CD14-positive monocyte (primary cell): ENCODE results near the gene ELOVL6. TPM values are rescaled to one million over a fixed set of nuclear protein-coding genes. Genes with fewer than 3 reads are reported as not detected.

Source experiments
- DNase-seq, 3 donors: peaks; one replicate each; pipeline ENCODE4 v3.0.0-alpha.2; 2011 to 2022
- H2AFZ ChIP-seq: 2 replicates; pipeline ENCODE4 v1.6.0; 2012; ENCODE audit warnings: mild to moderate bottlenecking, low read depth, low read length, inconsistent platforms; ENCODE audit not compliant: insufficient read depth, poor library complexity, severe bottlenecking
- H3K27ac ChIP-seq, 2 donors: 1 replicate in 1 of 2; 2 replicates in 1 of 2; pipeline ENCODE4 v1.5.1; 2012 to 2013; ENCODE audit warnings: low read length in 2 of 2, control low read depth in 1 of 2, inconsistent platforms in 1 of 2, low read depth in 1 of 2, mild to moderate bottlenecking in 1 of 2
- H3K27me3 ChIP-seq, 2 donors: one replicate each; pipeline versions ENCODE4 v1.6.0 to v1.6.1; 2011 to 2013; ENCODE audit warnings: low read length in 2 of 2; ENCODE audit not compliant: control insufficient read depth in 2 of 2, insufficient read depth in 2 of 2
- H3K36me3 ChIP-seq, 2 donors: replicated peaks in 1 of 2; 1 replicate in 1 of 2; 2 replicates in 1 of 2; pipeline versions ENCODE4 v1.5.1 to v1.6.1; 2012 to 2013; ENCODE audit warnings: low read length in 2 of 2, control low read depth in 1 of 2, inconsistent platforms in 1 of 2, mild to moderate bottlenecking in 1 of 2; ENCODE audit not compliant: insufficient read depth in 2 of 2, control insufficient read depth in 1 of 2
- H3K4me1 ChIP-seq, 2 donors: 1 replicate in 1 of 2; 2 replicates in 1 of 2; pipeline versions ENCODE4 v1.5.1 to v1.6.1; 2012 to 2013; ENCODE audit warnings: low read length in 2 of 2, control low read depth in 1 of 2, inconsistent platforms in 1 of 2, mild to moderate bottlenecking in 1 of 2, moderate library complexity in 1 of 2; ENCODE audit not compliant: insufficient read depth in 2 of 2, control insufficient read depth in 1 of 2
- H3K4me2 ChIP-seq: replicated peaks from 2 replicates; pipeline ENCODE3; 2012; ENCODE audit warnings: low read length, moderate library complexity, mild to moderate bottlenecking; ENCODE audit not compliant: poor library complexity, severe bottlenecking; ENCODE audit errors: extremely low read depth
- H3K4me3 ChIP-seq, 3 experiments: fragments of 200-600 bp in 1 of 3; sonication (generic) in 1 of 3; replicated peaks in 1 of 3; 1 replicate in 2 of 3; 2 replicates in 1 of 3; pipeline ENCODE4 v1.5.1; 2011 to 2013; ENCODE audit warnings: low read length in 3 of 3, mild to moderate bottlenecking in 3 of 3, control low read depth in 2 of 3, low read depth in 2 of 3, inconsistent platforms in 1 of 3, moderate library complexity in 1 of 3
- H3K79me2 ChIP-seq: 2 replicates; pipeline ENCODE4 v1.6.0; 2012; ENCODE audit warnings: mild to moderate bottlenecking, control low read depth, inconsistent platforms, low read length, moderate library complexity; ENCODE audit not compliant: insufficient read depth
- H3K9ac ChIP-seq: 2 replicates; pipeline ENCODE4 v1.6.0; 2017; ENCODE audit warnings: low read length, mild to moderate bottlenecking; ENCODE audit not compliant: insufficient read depth, poor library complexity, severe bottlenecking
- H3K9me3 ChIP-seq, 2 donors: replicated peaks in 1 of 2; 1 replicate in 1 of 2; 2 replicates in 1 of 2; pipeline versions ENCODE4 v1.5.1 to v1.6.1; 2012 to 2013; ENCODE audit warnings: low read length in 2 of 2, control low read depth in 1 of 2; ENCODE audit not compliant: control insufficient read depth in 1 of 2, insufficient read depth in 1 of 2
- H4K20me1 ChIP-seq: 2 replicates; pipeline ENCODE4 v1.6.0; 2012; ENCODE audit warnings: mild to moderate bottlenecking, low read length, control low read depth, moderate library complexity; ENCODE audit not compliant: insufficient read depth
- H3K27ac Mint-ChIP-seq, 7 donors: one replicate each; pipeline ENCODE4 v1.8.0; 2020; ENCODE audit warnings: mild to moderate bottlenecking in 7 of 7, mixed read lengths in 7 of 7, moderate library complexity in 6 of 7, inconsistent platforms in 2 of 7
- H3K27me3 Mint-ChIP-seq, 3 donors: one replicate each; pipeline ENCODE4 v1.8.0; 2021 to 2022; ENCODE audit warnings: low read depth in 3 of 3, mild to moderate bottlenecking in 3 of 3, mixed read lengths in 3 of 3, moderate library complexity in 3 of 3, inconsistent platforms in 1 of 3
- H3K36me3 Mint-ChIP-seq, 2 donors: one replicate each; pipeline ENCODE4 v1.8.0; 2020; ENCODE audit warnings: mixed read lengths in 2 of 2, inconsistent platforms in 1 of 2, mild to moderate bottlenecking in 1 of 2
- H3K4me1 Mint-ChIP-seq: one replicate; pipeline ENCODE4 v1.8.0; 2020; ENCODE audit warnings: mild to moderate bottlenecking, mixed read lengths
- H3K4me3 Mint-ChIP-seq, 2 donors: one replicate each; pipeline ENCODE4 v1.8.0; 2020; ENCODE audit warnings: mild to moderate bottlenecking in 2 of 2, mixed read lengths in 2 of 2, moderate library complexity in 1 of 2
- H3K9me3 Mint-ChIP-seq, 7 donors: one replicate each; pipeline ENCODE4 v1.8.0; 2020 to 2022; ENCODE audit warnings: mixed read lengths in 7 of 7, mild to moderate bottlenecking in 6 of 7, moderate library complexity in 6 of 7, inconsistent platforms in 2 of 7
- WGBS: methylation state at CpG from one replicate; pipeline ENCODE4 v1.1.5; 2013; ENCODE audit warnings: missing lambda C conversion rate; ENCODE audit not compliant: insufficient coverage; 5-methylcytosine and 5-hydroxymethylcytosine counted together
- intact Hi-C, 2 donors: fragments of 100-400 bp; cut with micrococcal nuclease; formaldehyde crosslinking; loops; one replicate each; pipeline versions ENCODE4 v1.15.0 to v1.15.1; 2023
- polyA plus RNA-seq, 3 donors: library from polyadenylated mRNA; depleted of rRNA in 1 of 3; unstranded in 2 of 3; stranded (reverse) in 1 of 3; fragments of 300-500 nt in 2 of 3; fragments of >200 nt in 1 of 3; fragmentation: Illumina TruSeq in 2 of 3; gene quantifications; 1 replicate in 2 of 3; 2 replicates in 1 of 3; pipeline ENCODE4 v1.2.3, GENCODE V29; 2012 to 2021
- TF ChIP-seq, protein P1 (sequence below): fragments of 200-600 bp; IDR thresholded peaks from one replicate; pipeline ENCODE4 v1.8.0; 2022; ENCODE audit warnings: antibody characterized with exemption, mild to moderate bottlenecking

The ELOVL6 gene
- polyA plus RNA-seq, 3 donors: 0.11 to 0.19 TPM; not detected in 1

- WGBS: 67% methylated on average over 1 of the region's 1 CpG
Measured at GRCh38 chr4:110184791-110185155, 13.6 kb downstream of the ELOVL6 start.

DNA sequence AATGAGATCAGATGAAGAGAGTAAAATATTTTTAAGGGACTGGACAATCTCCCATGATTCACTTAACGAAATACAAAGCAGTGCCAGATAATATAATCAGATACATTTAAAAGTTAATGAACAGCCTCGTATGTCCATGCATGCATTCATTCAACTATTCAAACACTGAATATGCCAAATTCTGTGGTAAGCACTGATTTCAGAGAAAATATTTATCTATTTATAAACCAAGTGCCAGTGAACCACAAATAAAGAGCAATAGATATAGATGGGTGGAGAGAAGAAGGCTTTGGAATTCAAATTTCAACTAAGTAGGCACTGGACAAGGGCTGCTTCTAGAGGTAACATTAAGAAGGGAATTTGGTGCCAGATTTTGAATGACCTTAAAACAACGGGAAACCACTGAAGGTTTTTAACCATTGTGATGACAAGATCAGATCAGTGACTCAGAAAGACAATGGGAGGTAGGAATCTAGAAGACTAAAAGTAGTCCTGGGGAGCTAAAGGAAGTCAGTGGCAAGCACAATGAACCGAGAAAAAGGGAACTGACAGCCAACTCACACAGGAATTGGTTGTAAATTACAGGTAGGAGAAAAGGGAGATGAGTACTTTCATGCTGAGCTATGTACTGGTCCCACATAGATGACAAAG lies 14.2 kb downstream of the ELOVL6 start:
- intact Hi-C loops: no loop called here
- Mint-ChIP-seq H3K36me3 (no peaks in the 10 kb centered on the region), H3K4me1 (peaks cover 4% of the 10 kb centered on the region), H3K4me3 (no peak overlapping the region), H3K27ac (no peak overlapping the region), H3K9me3 (peaks cover 0 to 2% (median 0%) of the 10 kb centered on the region in 7 donors), H3K27me3 (peaks cover 0 to 3% (median 2%) of the 10 kb centered on the region in 3 donors)
- 0% methylated on average over 2 of the region's 4 CpGs for WGBS
- Histone ChIP-seq H3K4me3 (no peak overlapping the region), H2AFZ (no peak overlapping the region), H3K27me3 (no peaks in the 10 kb centered on the region), H4K20me1 (no peaks in the 10 kb centered on the region), H3K27ac (no peak overlapping the region), H3K4me2 (no peak overlapping the region), H3K79me2 (no peaks in the 10 kb centered on the region), H3K4me1 (no peaks in the 10 kb centered on the region), H3K9me3 (no peaks in the 10 kb centered on the region), H3K36me3 (no peaks in the 10 kb centered on the region), H3K9ac (no peak overlapping the region)
- no peak for DNase-seq
- TF ChIP-seq, protein P1, sequence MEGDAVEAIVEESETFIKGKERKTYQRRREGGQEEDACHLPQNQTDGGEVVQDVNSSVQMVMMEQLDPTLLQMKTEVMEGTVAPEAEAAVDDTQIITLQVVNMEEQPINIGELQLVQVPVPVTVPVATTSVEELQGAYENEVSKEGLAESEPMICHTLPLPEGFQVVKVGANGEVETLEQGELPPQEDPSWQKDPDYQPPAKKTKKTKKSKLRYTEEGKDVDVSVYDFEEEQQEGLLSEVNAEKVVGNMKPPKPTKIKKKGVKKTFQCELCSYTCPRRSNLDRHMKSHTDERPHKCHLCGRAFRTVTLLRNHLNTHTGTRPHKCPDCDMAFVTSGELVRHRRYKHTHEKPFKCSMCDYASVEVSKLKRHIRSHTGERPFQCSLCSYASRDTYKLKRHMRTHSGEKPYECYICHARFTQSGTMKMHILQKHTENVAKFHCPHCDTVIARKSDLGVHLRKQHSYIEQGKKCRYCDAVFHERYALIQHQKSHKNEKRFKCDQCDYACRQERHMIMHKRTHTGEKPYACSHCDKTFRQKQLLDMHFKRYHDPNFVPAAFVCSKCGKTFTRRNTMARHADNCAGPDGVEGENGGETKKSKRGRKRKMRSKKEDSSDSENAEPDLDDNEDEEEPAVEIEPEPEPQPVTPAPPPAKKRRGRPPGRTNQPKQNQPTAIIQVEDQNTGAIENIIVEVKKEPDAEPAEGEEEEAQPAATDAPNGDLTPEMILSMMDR: no peak

More at GRCh38 chr4:110184791-110185155, 13.6 kb downstream of the ELOVL6 start:
- no peak for DNase-seq
- Mint-ChIP-seq H3K27me3 (peaks cover 0 to 3% (median 3%) of the 10 kb centered on the region in 3 donors), H3K9me3 (peaks cover 0 to 3% (median 0%) of the 10 kb centered on the region in 7 donors), H3K4me1 (peaks cover 4% of the 10 kb centered on the region), H3K27ac (no peak overlapping the region), H3K4me3 (no peak overlapping the region), H3K36me3 (no peaks in the 10 kb centered on the region)
- Histone ChIP-seq H3K36me3 (no peaks in the 10 kb centered on the region), H4K20me1 (no peaks in the 10 kb centered on the region), H3K9ac (no peak overlapping the region), H3K79me2 (no peaks in the 10 kb centered on the region), H3K27me3 (no peaks in the 10 kb centered on the region), H3K4me2 (no peak overlapping the region), H2AFZ (no peak overlapping the region), H3K9me3 (no peaks in the 10 kb centered on the region), H3K4me3 (no peak overlapping the region), H3K27ac (no peak overlapping the region), H3K4me1 (no peaks in the 10 kb centered on the region)
- TF ChIP-seq, protein P1: no peak
- intact Hi-C loops: no loop called here
